ENCODE data around the gene CYSRT1.

Gene CYSRT1

GRCh38 chr9:137224830-137225694 is at the start of gene CYSRT1:
Gene CYSRT1 (plus strand): TSS chr9:137225174. CDS start chr9:137225622, 448 bp downstream.
- DNase-seq = no peak

- DNase-seq = no peak
Observed at GRCh38 chr9:137175345-137175961, 49.5 kb upstream of the CYSRT1 start.

GRCh38 chr9:137176302-137177182 is 48.4 kb upstream of the CYSRT1 start:
- DNase-seq = no peak

GRCh38 chr9:137178201-137178938 is 46.6 kb upstream of the CYSRT1 start:
- DNase-seq = no peak

GRCh38 chr9:137178939-137179630 is 45.9 kb upstream of the CYSRT1 start:
- DNase-seq = no peak

- DNase-seq = no peak
Observed at GRCh38 chr9:137179761-137180160, 45.2 kb upstream of the CYSRT1 start.

- DNase-seq = no peak
Observed at GRCh38 chr9:137180491-137180890, 44.5 kb upstream of the CYSRT1 start.

- no peak for DNase-seq
Observed at GRCh38 chr9:137181680-137182079, 43.3 kb upstream of the CYSRT1 start.

- no peak for DNase-seq
Observed at GRCh38 chr9:137182836-137183235, 42.1 kb upstream of the CYSRT1 start.

GRCh38 chr9:137183980-137184595 is 40.9 kb upstream of the CYSRT1 start:
- no peak for DNase-seq

- DNase-seq = no peak
Observed at GRCh38 chr9:137184881-137185660, 39.9 kb upstream of the CYSRT1 start.

GRCh38 chr9:137185921-137186320 is 39.1 kb upstream of the CYSRT1 start:
- no peak for DNase-seq

- no peak for DNase-seq
Observed at GRCh38 chr9:137186385-137186784, 38.6 kb upstream of the CYSRT1 start.

GRCh38 chr9:137187386-137187785 is 37.6 kb upstream of the CYSRT1 start:
- DNase-seq = no peak

GRCh38 chr9:137188086-137188489 is 36.9 kb upstream of the CYSRT1 start:
- no peak for DNase-seq

GRCh38 chr9:137188490-137189296 is 36.3 kb upstream of the CYSRT1 start, which contains the start of the genes ANAPC2 and SSNA1:
Gene ANAPC2 (minus strand): TSS chr9:137188560. CDS start chr9:137188532, 28 bp downstream.
Gene SSNA1 (plus strand): TSS chr9:137188676. CDS start chr9:137188727, 51 bp downstream.
- DNase-seq = peak; percentile 90

GRCh38 chr9:137189297-137190295 is 35.4 kb upstream of the CYSRT1 start:
- no peak for DNase-seq

- no peak for DNase-seq
Observed at GRCh38 chr9:137190315-137190856, 34.6 kb upstream of the CYSRT1 start.
